Measurements from ENCODE around the gene GATA3.
A peak's percentile ranks its signal among the peaks of the same experiment; 100 is the strongest.
"Not testable (repeated sequence)": the region's sequence is repeated elsewhere in the genome, so short reads cannot be mapped to it uniquely, and the experiment has no call there.

The GATA3 gene

GRCh38 chr10:8026349-8027259 is 27.9 kb upstream of the GATA3 start:
- no peak for TF ChIP-seq TAF1 (IDR thresholded peaks at IDR 0.05; ENCODE audit: low read depth, low read length)
- TF ChIP-seq SPI1 (IDR thresholded peaks at IDR 0.05; ENCODE audit: low read depth, low read length): no peak
- no peak for TF ChIP-seq POU2F2 (IDR thresholded peaks at IDR 0.05; ENCODE audit: low read depth, low read length)
- FAIRE-seq (no peak), DNase-seq (ENCODE audit: insufficient read length, low spot score) (no peak)

DNA sequence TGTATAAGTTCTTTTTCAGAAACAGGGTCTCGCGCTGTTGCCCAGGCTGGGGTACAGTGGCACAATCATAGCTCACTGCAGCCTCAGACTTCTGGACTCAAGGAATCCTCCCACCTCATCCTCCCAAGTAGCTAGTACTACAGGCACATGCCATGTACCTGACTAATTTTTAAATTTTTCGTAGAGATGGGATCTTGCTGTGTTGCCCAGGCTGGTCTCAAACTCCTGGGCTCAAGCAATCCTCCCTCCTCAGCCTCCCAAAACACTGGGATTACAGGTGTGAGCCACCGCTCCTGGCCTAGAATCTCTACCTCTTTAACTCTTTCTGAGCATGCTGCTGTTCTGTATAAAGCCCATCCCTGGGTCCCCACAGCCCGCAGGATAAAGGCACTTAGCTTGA is 23.3 kb upstream of the GATA3 start:
- not testable (repeated sequence) for FAIRE-seq; DNase-seq (ENCODE audit: insufficient read length, low spot score)

DNA sequence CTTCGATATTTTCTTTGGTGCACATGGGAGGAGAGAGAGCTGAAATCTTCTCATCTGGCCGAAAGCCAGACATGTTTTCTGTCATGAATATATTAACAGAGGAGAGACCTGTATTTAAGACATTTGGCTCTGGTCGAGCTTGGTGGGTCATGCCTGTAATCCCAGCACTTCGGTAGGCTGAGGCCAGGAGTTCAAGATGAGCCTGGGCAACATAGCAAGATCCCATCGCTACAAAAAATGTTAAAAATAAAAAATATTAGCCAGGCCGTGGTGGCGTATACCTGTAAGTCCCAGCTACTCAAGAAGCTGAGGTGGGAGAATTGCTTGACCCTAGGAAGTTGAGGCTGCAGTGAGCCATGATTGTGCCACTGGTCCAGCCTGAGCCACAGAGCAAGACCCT is 21.9 kb upstream of the GATA3 start:
- no peak for TF ChIP-seq SPI1 (IDR thresholded peaks at IDR 0.05; ENCODE audit: low read depth, low read length)
- TF ChIP-seq POLR2AphosphoS5 (IDR thresholded peaks at IDR 0.05; ENCODE audit: low read depth, low read length): no peak
- no peak for TF ChIP-seq PAX5 (IDR thresholded peaks at IDR 0.05; ENCODE audit: insufficient read depth, low read length, severe bottlenecking)
- no peak for TF ChIP-seq POU2F2 (IDR thresholded peaks at IDR 0.05; ENCODE audit: low read depth, low read length)
- no peak for TF ChIP-seq TAF1 (IDR thresholded peaks at IDR 0.05; ENCODE audit: low read depth, low read length)
- TF ChIP-seq POLR2A (IDR thresholded peaks at IDR 0.05; ENCODE audit: low read depth, low read length): no peak
- DNase-seq (ENCODE audit: insufficient read length, low spot score) (no peak), FAIRE-seq (no peak)

GRCh38 chr10:8033812-8034465 is 20.5 kb upstream of the GATA3 start:
- FAIRE-seq: no peak
- TF ChIP-seq SPI1 (IDR thresholded peaks at IDR 0.05; ENCODE audit: low read depth, low read length): no peak
- TF ChIP-seq POLR2A (IDR thresholded peaks at IDR 0.05; ENCODE audit: low read depth, low read length): no peak
- TF ChIP-seq TAF1 (IDR thresholded peaks at IDR 0.05; ENCODE audit: low read depth, low read length): no peak
- TF ChIP-seq POU2F2 (IDR thresholded peaks at IDR 0.05; ENCODE audit: low read depth, low read length): no peak
- no peak for TF ChIP-seq PAX5 (IDR thresholded peaks at IDR 0.05; ENCODE audit: insufficient read depth, low read length, severe bottlenecking)
- no peak for TF ChIP-seq POLR2AphosphoS5 (IDR thresholded peaks at IDR 0.05; ENCODE audit: low read depth, low read length)
- DNase-seq (ENCODE audit: insufficient read length, low spot score): no peak

GRCh38 chr10:8034466-8035005 is 20.0 kb upstream of the GATA3 start:
- DNase-seq (ENCODE audit: insufficient read length, low spot score) (no peak), FAIRE-seq (no peak)
- no peak for TF ChIP-seq TAF1 (IDR thresholded peaks at IDR 0.05; ENCODE audit: low read depth, low read length)
- TF ChIP-seq PAX5 (IDR thresholded peaks at IDR 0.05; ENCODE audit: insufficient read depth, low read length, severe bottlenecking): no peak
- no peak for TF ChIP-seq POLR2AphosphoS5 (IDR thresholded peaks at IDR 0.05; ENCODE audit: low read depth, low read length)
- no peak for TF ChIP-seq SPI1 (IDR thresholded peaks at IDR 0.05; ENCODE audit: low read depth, low read length)
- no peak for TF ChIP-seq POLR2A (IDR thresholded peaks at IDR 0.05; ENCODE audit: low read depth, low read length)
- no peak for TF ChIP-seq POU2F2 (IDR thresholded peaks at IDR 0.05; ENCODE audit: low read depth, low read length)

- FAIRE-seq (peak; percentile 68), DNase-seq (ENCODE audit: insufficient read length, low spot score) (no peak)
- TF ChIP-seq POLR2AphosphoS5 (IDR thresholded peaks at IDR 0.05; ENCODE audit: low read depth, low read length) (no peak), TAF1 (IDR thresholded peaks at IDR 0.05; ENCODE audit: low read depth, low read length) (no peak), PAX5 (IDR thresholded peaks at IDR 0.05; ENCODE audit: insufficient read depth, low read length, severe bottlenecking) (no peak), POU2F2 (IDR thresholded peaks at IDR 0.05; ENCODE audit: low read depth, low read length) (no peak), SPI1 (IDR thresholded peaks at IDR 0.05; ENCODE audit: low read depth, low read length) (no peak), POLR2A (IDR thresholded peaks at IDR 0.05; ENCODE audit: low read depth, low read length) (no peak)
These were observed 19.4 kb upstream of the GATA3 start for GRCh38 chr10:8035006-8035640.

- FAIRE-seq: no peak
- no peak for DNase-seq (ENCODE audit: insufficient read length, low spot score)
These were observed 18.6 kb upstream of the GATA3 start for GRCh38 chr10:8035641-8036470.

GRCh38 chr10:8036506-8037198 is 17.8 kb upstream of the GATA3 start:
- DNase-seq (ENCODE audit: insufficient read length, low spot score) (no peak), FAIRE-seq (no peak)

More at GRCh38 chr10:8035641-8036470, 18.6 kb upstream of the GATA3 start:
- TF ChIP-seq PAX5 (IDR thresholded peaks at IDR 0.05; ENCODE audit: insufficient read depth, low read length, severe bottlenecking) (no peak), POLR2A (IDR thresholded peaks at IDR 0.05; ENCODE audit: low read depth, low read length) (no peak), SPI1 (IDR thresholded peaks at IDR 0.05; ENCODE audit: low read depth, low read length) (no peak), POLR2AphosphoS5 (IDR thresholded peaks at IDR 0.05; ENCODE audit: low read depth, low read length) (no peak), POU2F2 (IDR thresholded peaks at IDR 0.05; ENCODE audit: low read depth, low read length) (no peak), TAF1 (IDR thresholded peaks at IDR 0.05; ENCODE audit: low read depth, low read length) (no peak)

More at GRCh38 chr10:8036506-8037198, 17.8 kb upstream of the GATA3 start:
- no peak for TF ChIP-seq POU2F2 (IDR thresholded peaks at IDR 0.05; ENCODE audit: low read depth, low read length)
- no peak for TF ChIP-seq POLR2AphosphoS5 (IDR thresholded peaks at IDR 0.05; ENCODE audit: low read depth, low read length)
- TF ChIP-seq TAF1 (IDR thresholded peaks at IDR 0.05; ENCODE audit: low read depth, low read length): no peak

Data from GM12891 (cell line).